GM21515 (cell line): ENCODE results near the gene GRIA2.
"Not testable (repeated sequence)": the region's sequence is repeated elsewhere in the genome, so short reads cannot be mapped to it uniquely, and the experiment has no call there.

Experiments
- ATAC-seq: cut with Tn5 transposase; IDR thresholded peaks from one replicate; pipeline ENCODE4 v1.9.1; 2021; ENCODE audit not compliant: unreplicated experiment

Gene GRIA2

DNA sequence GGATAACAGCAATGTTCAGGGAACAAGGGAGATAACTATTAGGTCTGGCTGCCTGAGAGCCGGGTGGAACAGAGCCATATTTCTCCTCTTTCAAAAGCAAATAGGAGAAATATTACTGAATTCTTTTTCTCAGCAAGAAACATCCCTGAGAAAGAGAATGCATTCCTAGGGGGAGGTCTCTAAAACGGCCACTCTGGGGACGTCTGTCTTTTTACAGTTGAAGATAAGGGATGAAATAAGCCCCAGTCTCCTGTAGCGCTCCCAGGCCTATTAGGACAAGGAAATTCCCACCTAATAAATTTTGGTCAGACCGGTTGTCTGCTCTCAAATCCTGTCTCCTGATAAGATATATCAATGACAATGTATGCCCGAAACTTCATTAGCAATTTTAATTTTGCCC lies 37.6 kb downstream of the GRIA2 start:
- not testable (repeated sequence) for ATAC-seq

DNA sequence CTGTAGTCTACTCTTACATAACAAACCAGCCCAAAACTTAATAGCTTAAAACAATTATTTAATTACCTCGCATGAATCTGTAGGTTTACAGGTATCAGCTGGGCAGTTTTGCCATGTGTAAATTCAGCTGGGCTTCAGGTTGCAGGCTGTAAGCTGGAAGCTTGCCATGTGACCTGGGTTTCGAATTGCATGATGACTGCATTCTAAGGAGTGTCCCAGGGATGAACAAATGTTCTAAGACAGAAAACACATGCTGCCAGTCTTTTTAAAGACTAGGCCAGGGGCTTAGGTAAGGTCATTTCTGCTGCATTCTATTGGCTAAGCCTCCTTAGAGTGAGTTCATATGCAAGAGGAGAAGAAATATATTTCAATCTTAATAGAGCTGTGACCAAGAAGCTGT lies 44.8 kb downstream of the GRIA2 start:
- ATAC-seq: no peak

DNA sequence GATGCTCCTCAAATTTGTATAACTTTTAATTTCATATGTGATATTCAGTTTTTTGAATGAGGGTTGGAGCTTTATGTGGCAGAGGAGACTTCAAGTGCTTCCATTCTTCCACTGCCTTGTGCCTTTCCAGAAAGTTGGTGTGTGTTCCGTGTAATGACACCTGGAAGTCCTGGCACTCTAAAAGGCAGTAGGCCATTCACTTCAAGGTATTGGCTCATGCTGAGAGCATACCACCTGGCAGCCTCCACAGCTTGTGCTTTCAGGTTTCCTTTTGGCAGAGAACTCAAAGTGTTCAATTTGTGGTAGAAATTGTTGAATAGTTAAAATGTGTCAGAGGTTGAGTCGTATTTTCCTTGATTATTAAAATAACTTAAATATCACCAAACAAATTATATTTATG lies 49.6 kb downstream of the GRIA2 start:
- ATAC-seq: no peak

DNA sequence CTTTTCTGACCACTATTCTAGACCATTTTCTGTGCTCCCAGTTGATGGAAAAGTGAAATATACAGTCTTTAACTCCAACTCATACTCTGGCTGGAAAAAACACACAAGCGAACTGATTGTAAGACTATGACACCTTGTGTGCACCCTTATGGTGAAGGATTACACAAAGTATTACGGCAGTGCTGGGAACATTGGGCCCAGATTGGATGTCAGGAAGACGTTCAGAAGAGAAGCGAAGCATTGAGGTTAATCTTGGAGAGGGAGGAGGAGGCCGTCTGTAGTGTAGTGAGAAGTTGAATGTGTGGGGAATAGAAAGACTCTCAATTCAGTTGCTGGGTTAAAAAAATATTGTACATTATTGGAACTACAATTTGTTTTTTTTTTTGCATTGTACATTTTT lies 50.0 kb downstream of the GRIA2 start:
- ATAC-seq: no peak

DNA sequence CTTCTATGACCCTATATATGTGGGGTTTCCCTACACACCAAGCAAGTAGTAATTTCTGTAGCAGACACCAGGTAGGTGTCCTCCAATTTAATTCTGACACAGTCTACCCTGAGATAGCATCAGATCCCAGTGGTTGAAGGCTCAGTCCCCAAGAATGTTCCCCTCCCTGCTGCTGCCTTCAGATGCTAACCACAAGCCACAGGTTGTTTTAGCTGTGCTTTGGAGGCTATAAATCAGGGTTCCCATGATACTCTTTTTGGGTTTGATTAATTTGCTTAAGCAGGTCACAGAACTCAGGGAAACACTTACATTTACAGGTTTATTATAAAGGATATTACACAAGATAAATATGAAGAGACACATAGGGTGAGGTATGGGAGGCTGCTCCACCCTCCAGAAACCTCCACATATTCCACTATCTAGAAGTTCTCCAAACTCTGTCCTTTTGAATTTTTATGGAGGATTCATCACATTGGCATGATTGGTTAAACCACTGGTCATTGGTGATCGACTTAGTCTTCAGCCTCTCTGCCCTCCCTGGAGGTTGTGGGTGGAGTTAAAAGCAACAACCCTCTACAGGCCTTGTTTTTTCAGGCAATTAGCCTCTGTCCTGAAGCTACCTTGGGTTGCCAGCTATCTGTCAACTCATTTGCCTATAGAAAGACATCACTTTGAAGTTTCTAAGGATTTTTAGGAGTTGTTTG lies 50.8 kb downstream of the GRIA2 start:
- no peak for ATAC-seq

DNA sequence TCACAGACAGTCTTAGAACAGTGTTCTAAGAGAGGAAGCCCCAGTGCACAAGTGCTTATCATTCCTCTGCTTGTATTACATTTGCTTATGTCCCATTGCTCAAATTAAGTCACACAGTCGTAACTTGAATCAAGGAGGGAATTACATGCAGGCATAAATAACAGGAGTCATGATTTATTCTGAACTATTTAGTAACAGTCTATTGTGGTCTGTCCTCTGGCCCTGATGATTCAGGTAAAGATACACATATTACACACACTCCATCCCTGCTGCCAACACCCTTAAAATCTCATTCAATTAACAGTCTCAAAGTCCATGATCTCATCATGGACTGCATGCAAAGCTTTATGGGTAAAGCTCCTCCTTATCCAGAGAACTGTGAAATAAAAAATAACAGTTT lies 60.1 kb downstream of the GRIA2 start:
- no peak for ATAC-seq

DNA sequence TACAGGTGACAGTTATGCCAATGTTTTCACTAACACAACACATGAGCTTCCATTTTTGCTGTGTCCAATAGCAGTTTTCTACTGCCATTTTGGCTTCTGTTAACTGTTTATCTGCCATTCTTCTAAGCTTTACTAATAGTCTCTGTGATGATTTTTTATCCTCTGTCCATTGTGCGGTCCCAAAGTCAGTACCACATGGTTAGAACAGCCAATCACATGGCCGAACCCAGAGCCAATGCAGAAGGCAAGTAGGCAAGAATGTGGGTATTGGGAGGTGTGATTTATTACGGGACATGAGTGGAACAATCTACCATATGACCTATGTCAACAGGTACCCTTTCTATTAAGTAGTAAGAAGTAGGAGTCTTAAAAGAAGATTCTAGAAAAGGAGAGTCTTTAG lies 61.5 kb downstream of the GRIA2 start:
- no peak for ATAC-seq

DNA sequence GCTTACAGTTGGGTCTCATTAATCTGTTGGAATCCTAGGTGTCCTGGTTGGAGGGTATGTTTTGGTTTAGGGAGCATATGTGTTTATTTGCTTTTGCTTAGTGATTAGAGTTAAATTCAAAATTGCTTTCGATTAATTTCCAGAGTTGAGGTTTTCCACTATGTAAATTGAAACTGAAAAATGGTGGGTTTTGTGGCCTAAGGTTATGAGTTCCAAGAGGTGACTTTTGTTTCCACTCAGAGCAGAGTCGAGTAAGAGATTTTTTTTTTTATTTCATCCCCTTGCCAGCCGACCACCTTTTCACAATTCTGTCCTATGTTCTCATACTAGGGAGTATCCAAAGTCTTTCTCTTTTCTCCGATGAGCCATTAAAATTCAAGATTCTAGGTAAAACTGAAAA lies 66.9 kb downstream of the GRIA2 start:
- ATAC-seq: no peak

DNA sequence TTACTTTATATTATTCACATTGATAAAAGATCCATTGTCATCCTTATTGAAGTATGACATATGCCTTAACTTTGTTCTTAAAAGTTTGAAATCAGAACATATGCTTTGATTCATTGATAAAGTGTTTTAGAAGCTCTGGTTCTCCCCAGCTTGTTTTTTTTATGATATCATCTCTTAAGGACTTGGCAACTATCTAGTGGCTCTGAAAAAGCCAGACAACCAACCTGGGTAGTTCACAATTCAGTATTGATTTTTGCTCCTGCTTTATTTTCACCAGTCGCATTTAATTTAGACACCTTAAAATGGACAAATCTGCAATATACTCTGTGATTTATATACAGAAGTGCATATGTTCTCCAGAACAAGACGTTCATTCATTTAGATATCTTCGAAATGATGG lies 70.1 kb downstream of the GRIA2 start:
- no peak for ATAC-seq

DNA sequence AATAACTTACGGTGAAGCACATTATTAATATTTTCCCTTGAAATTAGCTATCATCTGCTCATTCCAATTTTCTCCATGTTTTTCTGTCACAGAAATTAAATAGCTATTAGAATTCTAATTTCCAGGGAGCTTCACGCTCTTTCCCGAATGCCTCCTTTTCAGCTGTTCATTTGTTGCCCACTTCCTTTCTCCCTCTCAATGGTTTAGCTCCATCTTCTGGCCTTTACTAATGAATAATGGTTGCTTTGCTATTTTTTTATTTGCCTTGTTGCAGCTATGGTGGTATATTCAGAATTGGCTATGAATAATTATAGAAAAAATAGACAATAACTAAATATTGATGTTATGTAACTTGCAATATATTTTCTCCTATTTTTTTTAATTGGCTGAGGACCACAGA lies 70.5 kb downstream of the GRIA2 start:
- no peak for ATAC-seq

DNA sequence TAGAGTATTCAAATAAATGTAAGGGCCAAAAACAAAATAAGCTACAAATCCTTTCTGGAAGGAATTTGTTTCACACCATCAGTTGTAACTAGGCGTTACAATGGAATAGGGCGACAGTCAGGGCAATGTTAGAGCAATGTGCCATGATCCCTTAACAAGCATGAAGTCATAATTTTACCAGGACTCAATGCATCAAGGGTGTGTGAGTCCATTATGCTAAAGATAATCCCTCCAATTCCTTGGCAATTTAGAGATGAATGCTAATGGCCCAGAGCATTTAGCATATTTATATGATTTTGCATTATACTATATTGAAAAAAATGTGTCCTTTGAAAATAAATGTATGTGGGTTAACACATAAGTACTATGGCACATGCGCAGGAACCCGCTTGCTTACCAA lies 73.1 kb downstream of the GRIA2 start:
- no peak for ATAC-seq

DNA sequence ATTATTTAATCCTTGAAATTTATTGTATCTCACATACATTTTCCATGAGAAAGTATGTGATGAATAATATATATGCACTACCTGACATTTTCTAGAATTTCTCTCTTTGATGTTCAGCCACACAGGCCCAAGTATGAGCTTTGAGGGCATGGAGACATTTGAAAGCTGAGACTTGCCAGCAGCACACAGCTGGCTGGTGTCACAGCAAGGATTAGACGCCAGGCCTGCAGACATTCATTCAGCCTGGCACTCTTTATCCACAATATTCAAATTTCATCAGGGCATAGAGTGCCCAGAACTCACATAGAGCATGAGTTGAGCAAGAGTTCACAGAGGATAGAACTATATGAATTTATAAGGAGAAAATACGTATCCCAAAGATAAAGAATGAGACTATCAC lies 74.0 kb downstream of the GRIA2 start:
- ATAC-seq: no peak

DNA sequence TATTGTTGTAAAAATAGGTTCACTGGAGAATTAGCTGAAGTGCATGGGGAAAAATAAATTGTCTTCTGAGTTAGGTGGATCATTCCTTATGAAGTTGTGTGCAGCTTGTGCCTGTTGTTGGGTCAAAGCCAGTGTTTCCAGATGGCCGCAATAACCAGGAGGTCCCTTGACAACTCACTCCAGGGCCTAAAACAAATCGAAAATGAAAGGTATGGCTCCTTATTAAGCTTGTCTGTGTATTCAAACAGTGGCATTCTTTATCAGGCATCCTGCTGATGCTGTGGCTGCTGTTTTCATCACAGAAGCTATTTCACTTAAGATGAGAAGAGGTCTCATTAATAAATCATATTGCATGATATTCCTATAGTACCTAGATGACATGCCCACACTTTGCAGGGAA lies 80.2 kb downstream of the GRIA2 start:
- no peak for ATAC-seq

DNA sequence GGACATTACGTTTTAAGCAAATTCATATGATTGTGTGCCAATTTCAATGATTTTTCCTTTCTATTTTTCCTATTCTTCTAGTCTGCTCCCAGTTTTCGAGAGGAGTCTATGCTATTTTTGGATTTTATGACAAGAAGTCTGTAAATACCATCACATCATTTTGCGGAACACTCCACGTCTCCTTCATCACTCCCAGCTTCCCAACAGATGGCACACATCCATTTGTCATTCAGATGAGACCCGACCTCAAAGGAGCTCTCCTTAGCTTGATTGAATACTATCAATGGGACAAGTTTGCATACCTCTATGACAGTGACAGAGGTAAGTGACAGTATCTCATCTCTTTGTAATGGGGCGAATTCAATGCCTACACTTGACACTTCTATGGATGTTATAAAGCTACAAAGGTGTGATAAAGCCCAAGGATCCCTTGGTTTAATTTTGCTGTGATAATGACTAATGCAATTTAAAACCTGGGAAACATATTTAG lies 83.0 kb downstream of the GRIA2 start:
- ATAC-seq: no peak

DNA sequence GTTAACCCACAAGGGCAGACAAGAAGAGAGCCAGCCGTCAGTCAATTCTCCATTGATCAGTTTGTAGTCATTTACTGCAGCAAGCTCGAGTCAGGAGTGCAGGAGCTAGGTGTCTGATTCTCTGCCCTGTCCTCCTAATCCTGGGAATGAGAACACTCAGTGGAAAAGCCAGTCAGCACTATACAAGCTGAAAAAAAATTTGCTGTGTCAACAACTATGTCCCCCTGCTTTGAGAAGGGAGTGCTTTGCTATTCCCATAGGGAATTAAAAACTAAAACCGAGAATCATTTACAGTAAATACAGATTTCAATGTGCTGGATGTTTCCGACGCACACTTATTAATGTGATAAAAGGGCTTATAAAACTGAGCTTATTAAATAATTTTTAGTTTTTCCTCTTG lies 84.2 kb downstream of the GRIA2 start:
- ATAC-seq: no peak

DNA sequence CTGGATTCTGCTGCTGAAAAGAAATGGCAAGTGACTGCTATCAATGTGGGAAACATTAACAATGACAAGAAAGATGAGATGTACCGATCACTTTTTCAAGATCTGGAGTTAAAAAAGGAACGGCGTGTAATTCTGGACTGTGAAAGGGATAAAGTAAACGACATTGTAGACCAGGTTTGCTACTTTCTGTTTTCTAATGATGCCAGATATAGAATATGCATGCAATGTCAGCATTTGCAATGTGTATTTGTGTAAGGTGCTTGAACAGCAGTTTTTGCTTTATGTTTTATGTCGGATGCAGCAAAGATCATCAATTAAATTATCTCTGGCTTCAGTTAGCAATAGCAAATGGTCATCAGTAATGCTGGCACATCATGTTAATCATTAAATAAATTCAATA lies 92.2 kb downstream of the GRIA2 start:
- ATAC-seq: no peak

DNA sequence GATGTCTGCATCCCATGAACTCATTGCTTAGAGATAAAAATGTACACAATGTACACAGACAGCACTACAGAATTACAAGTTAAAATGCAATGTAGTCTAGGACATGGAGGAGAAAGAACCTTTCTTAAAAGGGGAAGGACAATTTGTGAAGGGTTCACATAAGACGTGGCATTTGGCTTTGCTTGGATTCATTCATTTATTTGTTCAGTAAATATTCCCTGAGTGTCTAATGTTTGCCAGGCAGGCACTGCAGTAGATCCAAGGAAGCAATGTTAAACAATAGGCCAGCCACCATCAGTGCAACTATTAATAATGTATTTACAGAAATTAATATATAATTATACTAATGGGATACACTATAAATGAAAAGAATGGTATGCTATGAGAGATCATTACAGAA lies 94.4 kb downstream of the GRIA2 start:
- ATAC-seq: no peak

DNA sequence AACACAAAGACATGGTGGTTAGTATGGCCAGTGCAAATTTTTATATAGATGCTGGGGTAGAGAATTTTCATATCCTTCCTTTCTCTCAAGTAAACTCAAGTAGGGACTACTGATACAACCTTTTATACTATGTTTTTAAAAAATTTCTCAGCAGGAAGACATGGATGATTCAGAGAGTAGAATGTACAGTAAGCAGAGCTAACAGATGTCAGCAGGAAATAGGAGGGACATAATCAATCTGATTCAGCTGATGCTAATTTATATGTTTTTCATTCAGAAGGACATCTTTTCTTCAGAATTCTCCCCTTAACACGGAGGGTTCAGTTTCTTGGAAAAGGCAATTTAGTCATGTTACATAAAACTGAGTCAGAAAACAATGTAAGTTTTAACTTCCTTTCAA lies 95.4 kb downstream of the GRIA2 start:
- ATAC-seq: no peak

DNA sequence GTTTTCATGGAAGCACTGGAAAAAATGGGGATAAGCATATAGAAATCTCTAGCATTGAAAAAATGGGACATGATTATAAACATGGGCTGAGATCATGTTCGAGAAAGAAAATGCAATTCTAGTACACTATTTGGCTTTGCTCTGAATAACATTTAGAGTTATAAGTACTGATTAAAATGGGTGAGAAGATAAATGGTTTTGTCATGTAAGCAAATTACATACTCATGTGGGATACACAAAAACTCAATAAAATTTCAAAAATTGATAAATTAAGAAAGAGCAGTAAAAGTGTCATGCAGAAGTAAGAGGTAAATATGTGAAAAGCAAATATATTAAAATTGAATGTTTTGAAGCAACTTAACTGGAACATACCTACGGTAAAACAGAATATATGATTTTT lies 99.6 kb downstream of the GRIA2 start:
- no peak for ATAC-seq

DNA sequence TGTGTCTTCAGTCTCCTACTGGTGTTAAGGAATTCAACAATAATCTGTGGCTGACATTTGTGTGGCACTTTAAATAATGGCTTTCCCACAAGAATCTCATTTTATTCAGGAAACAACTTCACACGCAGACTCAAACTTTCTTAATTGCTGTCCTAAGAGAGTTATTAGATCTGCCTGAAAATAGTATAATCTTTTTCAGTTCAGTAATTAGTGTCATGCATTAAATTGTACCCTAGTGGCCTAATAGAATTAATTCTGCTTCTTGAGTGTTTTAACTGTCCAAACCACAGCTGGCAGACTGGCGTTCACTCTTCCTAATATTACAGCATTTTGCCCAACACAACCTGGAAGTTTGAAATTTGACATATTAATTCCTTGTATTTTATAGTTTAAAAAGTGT lies 107.1 kb downstream of the GRIA2 start:
- ATAC-seq: no peak

DNA sequence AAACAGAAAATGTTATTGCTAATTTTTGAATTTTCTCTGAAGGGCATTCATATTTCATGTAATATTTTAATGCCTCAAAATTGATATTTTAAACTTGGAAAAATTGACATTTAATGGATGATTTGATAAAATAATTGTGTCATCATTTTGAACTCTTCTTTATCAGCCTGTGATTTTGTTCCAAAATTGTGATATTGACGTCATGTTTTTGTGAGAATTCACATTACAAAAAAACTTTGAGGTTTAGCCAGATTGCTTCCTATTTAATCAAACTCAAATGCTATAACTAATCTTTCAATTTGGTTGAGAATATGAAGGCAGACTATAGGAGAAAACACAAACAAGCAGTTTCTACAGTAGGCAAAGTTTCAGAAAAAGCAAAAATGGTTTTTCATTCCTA lies 137.4 kb downstream of the GRIA2 start:
- no peak for ATAC-seq

DNA sequence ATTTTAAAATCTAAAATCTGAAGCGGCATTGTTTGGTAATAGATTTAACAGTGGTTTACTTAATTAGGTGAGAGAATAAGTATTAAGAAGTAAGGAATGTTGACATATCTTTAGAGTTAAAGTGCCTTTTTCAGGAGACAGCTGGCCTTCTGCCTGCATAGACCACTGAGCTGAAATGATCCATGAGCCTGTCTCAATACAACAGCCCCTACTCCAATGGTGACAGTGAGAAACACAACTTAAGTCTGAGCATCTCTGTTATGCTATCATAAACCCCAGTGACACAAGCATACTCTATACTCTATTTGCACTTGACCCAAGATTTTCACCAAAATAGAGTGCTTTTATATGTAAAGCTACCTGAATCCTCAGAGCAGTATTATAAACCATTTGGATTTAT lies 137.9 kb downstream of the GRIA2 start:
- ATAC-seq: no peak

DNA sequence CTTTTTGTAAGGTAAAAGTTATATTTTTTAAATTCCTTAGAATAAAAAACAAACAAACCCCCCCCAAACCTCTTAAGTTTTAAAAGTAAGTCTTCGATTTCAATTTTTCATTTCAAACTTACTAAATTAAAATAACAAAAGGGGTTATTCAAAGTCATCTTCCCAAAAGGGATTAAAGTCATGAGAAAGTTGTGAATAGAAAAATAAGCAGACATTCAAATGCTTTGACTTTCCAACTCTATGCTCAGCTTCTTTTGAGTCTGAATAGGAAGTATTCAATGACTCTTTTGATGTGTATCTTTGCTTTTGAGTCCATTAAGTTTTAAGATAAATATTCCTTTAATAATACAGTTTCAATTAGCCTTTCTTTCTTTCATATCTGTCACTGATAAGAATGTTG lies 138.3 kb downstream of the GRIA2 start:
- no peak for ATAC-seq
